Activated naive CD8-positive, alpha-beta T cell treated with anti-CD3 and anti-CD28 coated beads, Interleukin-2, amount 50 U/mL, for 24 hours (primary cell): ENCODE results near the gene GTF2A1L.

Experiments used
- ATAC-seq: fragments of 150-1000 bp; cut with Tn5 transposase; one replicate; pipeline ENCODE4 v1.10.0; 2021
- DNase-seq: peaks from one replicate; pipeline ENCODE4 v3.0.0; 2021
- H3K27ac Mint-ChIP-seq: one replicate; pipeline ENCODE4 v1.8.0; 2021; ENCODE audit warnings: mild to moderate bottlenecking, mixed read lengths
- H3K27me3 Mint-ChIP-seq: one replicate; pipeline ENCODE4 v1.8.0; 2021; ENCODE audit warnings: mixed read lengths
- H3K36me3 Mint-ChIP-seq: one replicate; pipeline ENCODE4 v1.8.0; 2021; ENCODE audit warnings: low read depth, mixed read lengths
- H3K4me1 Mint-ChIP-seq: one replicate; pipeline ENCODE4 v1.8.0; 2021; ENCODE audit warnings: mixed read lengths
- H3K4me3 Mint-ChIP-seq: one replicate; pipeline ENCODE4 v1.8.0; 2021; ENCODE audit warnings: mild to moderate bottlenecking, moderate library complexity, mixed read lengths
- H3K9me3 Mint-ChIP-seq: one replicate; pipeline ENCODE4 v1.8.0; 2021; ENCODE audit warnings: mixed read lengths

GTF2A1L gene

GRCh38 chr2:48633143-48633542, 15.5 kb downstream of the GTF2A1L start:
- DNase-seq (no peak), ATAC-seq (no peak)
- H3K4me3 Mint-ChIP-seq = no peak overlapping the region
- no peaks in the 10 kb centered on the region for H3K36me3 Mint-ChIP-seq
- H3K4me1 Mint-ChIP-seq = no peaks in the 10 kb centered on the region
- peaks cover 8% of the 10 kb centered on the region for H3K27me3 Mint-ChIP-seq
- H3K27ac Mint-ChIP-seq = no peak overlapping the region
- no peaks in the 10 kb centered on the region for H3K9me3 Mint-ChIP-seq

GRCh38 chr2:48635786-48636185, 18.1 kb downstream of the GTF2A1L start:
- Mint-ChIP-seq H3K27ac (no peak overlapping the region), H3K4me1 (no peaks in the 10 kb centered on the region), H3K27me3 (peaks cover 8% of the 10 kb centered on the region), H3K4me3 (no peak overlapping the region), H3K36me3 (no peaks in the 10 kb centered on the region), H3K9me3 (no peaks in the 10 kb centered on the region)
- no peak for ATAC-seq
- no peak for DNase-seq

- Mint-ChIP-seq H3K27ac (no peak overlapping the region), H3K27me3 (peaks cover 5% of the 10 kb centered on the region), H3K4me3 (no peak overlapping the region), H3K9me3 (no peaks in the 10 kb centered on the region), H3K4me1 (no peaks in the 10 kb centered on the region), H3K36me3 (no peaks in the 10 kb centered on the region)
- no peak for DNase-seq
- no peak for ATAC-seq
Observed at GRCh38 chr2:48638261-48638660, 20.6 kb downstream of the GTF2A1L start.

GRCh38 chr2:48651158-48651790, 33.6 kb downstream of the GTF2A1L start:
- Mint-ChIP-seq H3K4me3 (no peak overlapping the region), H3K27me3 (no peaks in the 10 kb centered on the region), H3K36me3 (no peaks in the 10 kb centered on the region), H3K9me3 (no peaks in the 10 kb centered on the region), H3K27ac (no peak overlapping the region), H3K4me1 (no peaks in the 10 kb centered on the region)
- ATAC-seq (no peak), DNase-seq (no peak)

- Mint-ChIP-seq H3K27ac (no peak overlapping the region), H3K36me3 (no peaks in the 10 kb centered on the region), H3K27me3 (peaks cover 8% of the 10 kb centered on the region), H3K4me3 (no peak overlapping the region), H3K4me1 (no peaks in the 10 kb centered on the region), H3K9me3 (no peaks in the 10 kb centered on the region)
- ATAC-seq = no peak
- DNase-seq = no peak
Observed at GRCh38 chr2:48668992-48669391, 51.3 kb downstream of the GTF2A1L start.

- no peak for ATAC-seq
- H3K4me1 Mint-ChIP-seq = no peaks in the 10 kb centered on the region
- no peak for DNase-seq
- no peak overlapping the region for H3K27ac Mint-ChIP-seq
- H3K9me3 Mint-ChIP-seq = no peaks in the 10 kb centered on the region
- no peaks in the 10 kb centered on the region for H3K36me3 Mint-ChIP-seq
- peaks cover 6% of the 10 kb centered on the region for H3K27me3 Mint-ChIP-seq
- no peak overlapping the region for H3K4me3 Mint-ChIP-seq
Observed at GRCh38 chr2:48673581-48673980, 55.9 kb downstream of the GTF2A1L start.

GRCh38 chr2:48674933-48675332, 57.3 kb downstream of the GTF2A1L start:
- Mint-ChIP-seq H3K27ac (no peak overlapping the region), H3K27me3 (peaks cover 3% of the 10 kb centered on the region), H3K36me3 (no peaks in the 10 kb centered on the region), H3K9me3 (no peaks in the 10 kb centered on the region), H3K4me3 (no peak overlapping the region), H3K4me1 (no peaks in the 10 kb centered on the region)
- ATAC-seq (no peak), DNase-seq (no peak)

GRCh38 chr2:48677450-48677849, 59.8 kb downstream of the GTF2A1L start:
- no peak overlapping the region for H3K4me3 Mint-ChIP-seq
- DNase-seq (no peak), ATAC-seq (no peak)
- H3K36me3 Mint-ChIP-seq = no peaks in the 10 kb centered on the region
- no peaks in the 10 kb centered on the region for H3K9me3 Mint-ChIP-seq
- no peak overlapping the region for H3K27ac Mint-ChIP-seq
- no peaks in the 10 kb centered on the region for H3K27me3 Mint-ChIP-seq
- no peaks in the 10 kb centered on the region for H3K4me1 Mint-ChIP-seq

GRCh38 chr2:48685126-48685525, 67.5 kb downstream of the GTF2A1L start:
- Mint-ChIP-seq H3K36me3 (no peaks in the 10 kb centered on the region), H3K9me3 (no peaks in the 10 kb centered on the region), H3K4me1 (no peaks in the 10 kb centered on the region), H3K4me3 (no peak overlapping the region), H3K27ac (no peak overlapping the region), H3K27me3 (peaks cover 13% of the 10 kb centered on the region)
- ATAC-seq (no peak), DNase-seq (no peak)

- H3K9me3 Mint-ChIP-seq = no peaks in the 10 kb centered on the region
- H3K36me3 Mint-ChIP-seq = no peaks in the 10 kb centered on the region
- ATAC-seq (no peak), DNase-seq (no peak)
- H3K4me3 Mint-ChIP-seq = no peak overlapping the region
- H3K4me1 Mint-ChIP-seq = no peaks in the 10 kb centered on the region
- peaks cover 3% of the 10 kb centered on the region for H3K27me3 Mint-ChIP-seq
- no peak overlapping the region for H3K27ac Mint-ChIP-seq
Observed at GRCh38 chr2:48691935-48692691, 74.5 kb downstream of the GTF2A1L start.

- Mint-ChIP-seq H3K4me1 (no peaks in the 10 kb centered on the region), H3K4me3 (no peak overlapping the region), H3K27ac (no peak overlapping the region), H3K36me3 (no peaks in the 10 kb centered on the region), H3K27me3 (peaks cover 3% of the 10 kb centered on the region), H3K9me3 (no peaks in the 10 kb centered on the region)
- DNase-seq (no peak), ATAC-seq (no peak)
Observed at GRCh38 chr2:48693066-48693465, 75.4 kb downstream of the GTF2A1L start.

GRCh38 chr2:48693645-48694044, 76.0 kb downstream of the GTF2A1L start:
- Mint-ChIP-seq H3K9me3 (no peaks in the 10 kb centered on the region), H3K4me3 (no peak overlapping the region), H3K36me3 (no peaks in the 10 kb centered on the region), H3K27ac (no peak overlapping the region), H3K4me1 (no peaks in the 10 kb centered on the region), H3K27me3 (peaks cover 3% of the 10 kb centered on the region)
- DNase-seq (no peak), ATAC-seq (no peak)

- Mint-ChIP-seq H3K27me3 (peaks cover 5% of the 10 kb centered on the region), H3K36me3 (no peaks in the 10 kb centered on the region), H3K27ac (no peak overlapping the region), H3K4me1 (no peaks in the 10 kb centered on the region), H3K9me3 (no peaks in the 10 kb centered on the region), H3K4me3 (no peak overlapping the region)
- DNase-seq (no peak), ATAC-seq (no peak)
Observed at GRCh38 chr2:48694149-48694548, 76.5 kb downstream of the GTF2A1L start.

- no peak for ATAC-seq
- no peak for DNase-seq
- H3K4me1 Mint-ChIP-seq = no peaks in the 10 kb centered on the region
- peaks cover 2% of the 10 kb centered on the region for H3K27me3 Mint-ChIP-seq
- H3K4me3 Mint-ChIP-seq = no peak overlapping the region
- no peak overlapping the region for H3K27ac Mint-ChIP-seq
- H3K9me3 Mint-ChIP-seq = no peaks in the 10 kb centered on the region
- H3K36me3 Mint-ChIP-seq = no peaks in the 10 kb centered on the region
Observed at GRCh38 chr2:48695991-48696390, 78.3 kb downstream of the GTF2A1L start.

GRCh38 chr2:48696881-48697280, 79.2 kb downstream of the GTF2A1L start:
- no peak overlapping the region for H3K4me3 Mint-ChIP-seq
- peaks cover 2% of the 10 kb centered on the region for H3K27me3 Mint-ChIP-seq
- ATAC-seq (no peak), DNase-seq (no peak)
- no peaks in the 10 kb centered on the region for H3K9me3 Mint-ChIP-seq
- H3K36me3 Mint-ChIP-seq = no peaks in the 10 kb centered on the region
- H3K27ac Mint-ChIP-seq = no peak overlapping the region
- H3K4me1 Mint-ChIP-seq = no peaks in the 10 kb centered on the region
